GM12892 (cell line): Measurements from ENCODE around the gene CAMKMT.

Experiments
- POLR2A ChIP-seq: IDR thresholded peaks from 2 replicates; pipeline ENCODE4 v1.6.1; 2011; ENCODE audit warnings: low read depth, low read length, control low read depth
- POLR2AphosphoS5 ChIP-seq: IDR thresholded peaks from 2 replicates; pipeline ENCODE4 v1.6.1; 2011; ENCODE audit warnings: low read depth, low read length, control low read depth
- TAF1 ChIP-seq: IDR thresholded peaks from 2 replicates; pipeline ENCODE4 v1.6.1; 2011; ENCODE audit warnings: low read depth, mild to moderate bottlenecking, control low read depth, low read length, borderline replicate concordance

- TF ChIP-seq POLR2A, result no peak
- TF ChIP-seq TAF1, result no peak
- TF ChIP-seq POLR2AphosphoS5, result no peak
Measured at GRCh38 chr2:44367591-44367990, 5.8 kb downstream of the CAMKMT start.
